RWPE1 (cell line): Measurements from ENCODE around the gene IFT81.

Experiments used
- CTCF ChIA-PET: fragments of 350-600 bp; sonication (Branson Sonifier 250); formaldehyde crosslinking; extraction: SDS; loops from one replicate; lab custom pipeline; 2021; lab: Yijun Ruan, JAX
- POLR2A ChIA-PET: fragments of 400-600 bp; formaldehyde crosslinking; extraction: SDS; loops from one replicate; lab custom pipeline; 2020; ENCODE audit warnings: antibody characterized with exemption; ENCODE audit not compliant: low non-redundant PET; lab: Yijun Ruan, JAX
- DNase-seq: peaks from one replicate; pipeline ENCODE4 v3.0.0; 2012; ENCODE audit warnings: low spot score
- H3K27ac ChIP-seq: fragments of 450-650 bp; 2 replicates; pipeline ENCODE4 v1.5.1; 2017
- TF ChIP-seq, protein P1 (sequence below): fragments of 450-650 bp; conservative IDR thresholded peaks from 2 replicates; pipeline ENCODE4 v1.5.1; 2017; ENCODE audit warnings: low read depth, mild to moderate bottlenecking

The IFT81 gene

GRCh38 chr12:110256780-110257431, 132.7 kb downstream of the IFT81 start:
- ChIA-PET CTCF (interaction anchor here (0.7 kb wide), 1 partner anchor 448 kb away, joined by 3 read pairs; no protein-coding TSS in a partner anchor), POLR2A (no interaction called here)
- peak overlapping the region; percentile 30 for H3K27ac ChIP-seq
- TF ChIP-seq, protein P1, sequence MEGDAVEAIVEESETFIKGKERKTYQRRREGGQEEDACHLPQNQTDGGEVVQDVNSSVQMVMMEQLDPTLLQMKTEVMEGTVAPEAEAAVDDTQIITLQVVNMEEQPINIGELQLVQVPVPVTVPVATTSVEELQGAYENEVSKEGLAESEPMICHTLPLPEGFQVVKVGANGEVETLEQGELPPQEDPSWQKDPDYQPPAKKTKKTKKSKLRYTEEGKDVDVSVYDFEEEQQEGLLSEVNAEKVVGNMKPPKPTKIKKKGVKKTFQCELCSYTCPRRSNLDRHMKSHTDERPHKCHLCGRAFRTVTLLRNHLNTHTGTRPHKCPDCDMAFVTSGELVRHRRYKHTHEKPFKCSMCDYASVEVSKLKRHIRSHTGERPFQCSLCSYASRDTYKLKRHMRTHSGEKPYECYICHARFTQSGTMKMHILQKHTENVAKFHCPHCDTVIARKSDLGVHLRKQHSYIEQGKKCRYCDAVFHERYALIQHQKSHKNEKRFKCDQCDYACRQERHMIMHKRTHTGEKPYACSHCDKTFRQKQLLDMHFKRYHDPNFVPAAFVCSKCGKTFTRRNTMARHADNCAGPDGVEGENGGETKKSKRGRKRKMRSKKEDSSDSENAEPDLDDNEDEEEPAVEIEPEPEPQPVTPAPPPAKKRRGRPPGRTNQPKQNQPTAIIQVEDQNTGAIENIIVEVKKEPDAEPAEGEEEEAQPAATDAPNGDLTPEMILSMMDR, result no peak
- no peak for DNase-seq

- H3K27ac ChIP-seq, result no peak overlapping the region
- TF ChIP-seq, protein P1, result no peak
- ChIA-PET CTCF (no interaction called here), POLR2A (no interaction called here)
- DNase-seq, result no peak
These were observed 134.3 kb downstream of the IFT81 start for GRCh38 chr12:110258466-110258865.

DNA sequence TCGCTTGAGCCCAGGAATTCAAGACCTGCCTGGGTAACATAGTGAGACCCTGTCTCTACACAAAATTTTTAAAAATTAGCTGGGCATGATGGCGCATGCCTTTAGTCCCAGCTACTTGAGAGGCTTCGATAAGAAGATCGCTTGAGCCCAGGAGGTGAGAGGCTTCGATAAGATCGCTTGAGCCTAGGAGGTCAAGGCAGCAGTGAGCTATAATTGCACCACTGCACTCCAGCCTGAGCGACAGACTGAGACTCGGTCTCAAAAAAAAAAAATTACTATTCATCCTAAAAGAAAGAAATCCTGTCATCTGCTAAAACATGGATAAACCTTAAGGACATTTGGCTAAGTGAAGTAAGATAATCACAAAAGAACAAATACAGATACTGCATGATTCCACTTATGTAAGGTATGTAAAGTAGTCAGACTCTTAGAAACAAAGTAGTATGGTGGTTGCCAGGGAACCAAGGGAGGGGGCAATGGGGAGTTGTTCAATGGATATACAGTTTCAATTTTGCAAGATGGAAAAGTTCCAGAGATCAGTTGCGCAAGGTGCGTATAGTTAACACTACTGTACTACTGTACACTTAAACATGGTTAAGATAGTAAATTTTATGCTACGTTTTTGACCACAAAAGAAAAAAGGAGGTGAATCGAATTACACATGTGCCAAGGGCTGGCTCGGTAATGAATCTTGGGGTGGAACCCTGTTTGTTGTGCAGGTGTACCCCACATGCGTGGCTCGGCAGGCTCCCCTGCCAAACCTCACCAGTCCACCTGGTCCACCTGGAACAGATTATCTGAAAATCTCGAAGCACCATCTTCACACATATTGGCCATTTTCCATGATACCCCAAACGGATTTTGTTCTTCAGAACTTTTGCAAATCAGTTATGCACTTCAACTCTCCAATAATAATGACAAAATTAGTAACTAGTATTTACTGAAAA, 138.6 kb downstream of the IFT81 start:
- H3K27ac ChIP-seq, result peak overlapping the region; percentile 73
- CTCF ChIA-PET, result no interaction called here
- TF ChIP-seq, protein P1, result no peak
- DNase-seq, result no peak
- POLR2A ChIA-PET, result interaction anchor here (0.7 kb wide), 1 partner anchor 223 kb away, joined by 5 read pairs; no protein-coding TSS in a partner anchor

DNA sequence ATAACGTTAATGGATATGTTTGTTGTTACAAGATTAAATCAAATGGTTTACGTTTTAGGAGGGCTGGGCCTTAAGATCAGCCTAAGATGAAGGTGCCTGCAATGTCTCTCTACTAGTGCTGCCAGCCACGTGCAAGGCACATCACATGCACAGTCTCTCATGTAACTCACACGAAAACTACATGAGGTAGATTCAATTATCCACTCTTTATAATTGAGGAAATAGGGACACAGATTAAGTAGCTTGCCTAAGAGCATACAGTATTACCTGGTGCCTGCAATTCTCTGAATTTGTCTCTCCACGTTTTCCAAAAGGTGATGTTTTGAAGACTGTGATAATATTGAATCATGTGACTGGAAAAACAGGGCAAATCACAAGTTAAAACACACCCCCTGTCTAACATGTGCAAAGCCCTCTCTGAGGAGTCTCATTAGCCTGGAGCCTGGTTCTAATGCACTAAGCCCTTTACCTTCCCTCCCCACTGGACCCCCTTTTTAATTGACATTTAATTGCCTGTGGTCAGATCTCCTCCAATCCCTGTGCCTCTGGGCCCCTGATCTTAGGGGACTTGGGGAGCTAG, 142.3 kb downstream of the IFT81 start:
- no peak for DNase-seq

DNA sequence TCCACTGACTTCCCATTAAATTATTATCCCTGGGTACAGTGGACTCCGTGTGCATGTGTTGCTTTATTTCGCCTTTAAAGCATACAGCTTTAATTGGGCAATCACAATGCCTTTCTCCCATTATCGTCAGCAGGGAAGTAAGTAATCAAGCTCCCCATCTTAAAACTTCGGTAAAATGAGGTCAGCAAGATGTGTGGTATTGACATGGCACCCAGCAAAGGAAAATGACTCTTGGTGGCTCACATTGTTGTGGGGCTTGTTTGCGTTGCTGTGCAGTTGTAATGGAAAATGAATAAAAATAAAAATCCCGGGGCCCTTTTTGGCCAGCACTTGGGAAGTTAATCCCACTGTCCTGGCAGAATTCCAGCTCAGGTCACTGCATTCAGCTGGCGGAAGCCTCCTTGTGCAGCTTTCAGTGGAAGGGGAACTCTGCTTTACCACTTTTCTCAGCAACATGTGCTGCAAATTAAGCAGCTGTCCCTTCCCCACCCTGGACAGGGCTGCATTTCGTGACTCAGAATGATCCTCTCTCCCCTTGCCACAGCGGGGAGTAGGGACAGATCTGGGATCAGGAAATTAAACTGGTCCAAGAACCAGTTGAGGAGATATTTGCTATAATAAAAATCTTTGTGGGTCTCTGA, 142.9 kb downstream of the IFT81 start:
- ChIA-PET CTCF (no interaction called here), POLR2A (interaction anchor here (1.0 kb wide), 1 partner anchor 13 kb away, joined by 3 read pairs; no protein-coding TSS in a partner anchor)
- DNase-seq, result no peak
- H3K27ac ChIP-seq, result peak overlapping the region; percentile 93
- TF ChIP-seq, protein P1, result no peak

More for the DNA sequence above, 142.3 kb downstream of the IFT81 start:
- CTCF ChIA-PET, result no interaction called here
- TF ChIP-seq, protein P1, result no peak
- POLR2A ChIA-PET, result interaction anchor here (1.0 kb wide), 1 partner anchor 14 kb away, joined by 3 read pairs; no protein-coding TSS in a partner anchor
- peak overlapping the region; percentile 93; the same call in 1 of the 2 replicates for H3K27ac ChIP-seq
